CD4-positive, alpha-beta T cell treated with Interleukin-6 for 4 hours (primary cell): ENCODE results near the gene HAPLN3.

ENCODE experiments used
- DNase-seq: peaks from one replicate; pipeline ENCODE4 v3.0.0-alpha.2; 2020; ENCODE audit warnings: mixed read lengths

The HAPLN3 gene

GRCh38 chr15:88858934-88859333 lies 36.4 kb downstream of the HAPLN3 start:
- no peak for DNase-seq

- no peak for DNase-seq
These were observed 42.9 kb downstream of the HAPLN3 start for GRCh38 chr15:88852476-88852875.

GRCh38 chr15:88849376-88850072 lies 45.8 kb downstream of the HAPLN3 start:
- no peak for DNase-seq

- no peak for DNase-seq
These were observed 47.1 kb downstream of the HAPLN3 start for GRCh38 chr15:88848203-88848602.

GRCh38 chr15:88847144-88847543 lies 48.2 kb downstream of the HAPLN3 start:
- no peak for DNase-seq

GRCh38 chr15:88845616-88846015 lies 49.7 kb downstream of the HAPLN3 start:
- DNase-seq, result no peak

DNA sequence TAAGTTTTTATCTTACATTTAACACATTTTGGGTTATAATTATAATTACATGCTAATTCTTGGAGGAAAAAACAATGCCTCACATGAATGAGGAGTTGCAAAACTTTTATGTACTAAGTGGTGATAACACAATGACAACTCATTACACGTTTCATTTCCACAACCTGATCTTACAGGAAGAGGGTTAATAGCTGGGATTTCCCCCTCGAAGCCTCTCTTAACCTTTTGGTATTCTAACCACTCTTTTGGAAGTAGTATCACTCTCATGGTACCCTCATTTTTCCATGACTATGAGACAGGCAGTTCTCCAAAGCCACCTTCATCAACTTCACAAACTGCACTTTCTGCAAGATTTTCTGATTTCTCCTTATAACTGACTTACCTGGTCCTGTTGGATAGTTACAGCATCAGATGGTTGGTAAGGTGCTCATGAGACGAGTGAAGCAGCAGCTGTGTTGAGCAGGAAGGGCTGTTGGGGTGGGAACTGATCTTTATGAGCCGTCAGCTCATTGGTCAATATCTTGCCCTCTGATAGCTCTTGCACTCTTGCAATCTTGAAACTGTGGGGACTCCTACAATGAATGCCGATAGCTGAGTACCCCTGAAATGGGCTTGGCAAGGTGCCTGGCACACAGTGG lies 50.5 kb downstream of the HAPLN3 start:
- DNase-seq, result no peak

DNA sequence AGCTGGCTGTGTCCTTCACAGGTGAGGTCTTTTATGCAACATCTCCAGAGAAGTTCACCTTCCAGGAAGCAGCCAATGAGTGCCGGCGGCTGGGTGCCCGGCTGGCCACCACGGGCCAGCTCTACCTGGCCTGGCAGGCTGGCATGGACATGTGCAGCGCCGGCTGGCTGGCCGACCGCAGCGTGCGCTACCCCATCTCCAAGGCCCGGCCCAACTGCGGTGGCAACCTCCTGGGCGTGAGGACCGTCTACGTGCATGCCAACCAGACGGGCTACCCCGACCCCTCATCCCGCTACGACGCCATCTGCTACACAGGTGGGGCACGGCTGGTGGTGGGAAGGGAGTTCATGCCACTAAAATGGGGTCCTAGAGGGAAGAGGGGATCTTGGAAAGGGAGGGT lies 52.0 kb downstream of the HAPLN3 start:
- DNase-seq, result no peak

- DNase-seq, result no peak
These were observed 53.2 kb downstream of the HAPLN3 start for GRCh38 chr15:88842156-88842555.

DNA sequence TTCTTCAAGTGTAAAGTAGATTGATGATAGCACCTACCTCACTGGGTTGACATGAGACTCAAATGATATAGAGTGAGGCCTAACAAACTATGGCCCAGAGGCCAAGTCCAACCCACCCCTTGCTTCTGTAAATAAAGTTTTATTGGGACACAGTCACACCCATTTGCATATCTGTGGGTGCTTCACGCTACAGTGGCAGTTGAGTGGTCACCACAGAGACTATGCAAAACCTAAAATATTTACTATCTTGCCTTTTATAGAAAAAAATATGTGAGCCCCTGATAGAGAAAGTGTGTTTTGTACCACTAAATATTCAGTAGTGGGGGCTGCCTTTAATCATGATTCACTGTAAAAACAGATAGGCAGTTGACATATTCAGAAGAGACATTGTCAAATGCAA lies 54.1 kb downstream of the HAPLN3 start:
- DNase-seq, result no peak

- DNase-seq, result no peak
These were observed 55.4 kb downstream of the HAPLN3 start for GRCh38 chr15:88839961-88840360.

- no peak for DNase-seq
These were observed 56.2 kb downstream of the HAPLN3 start for GRCh38 chr15:88839146-88839545.

DNA sequence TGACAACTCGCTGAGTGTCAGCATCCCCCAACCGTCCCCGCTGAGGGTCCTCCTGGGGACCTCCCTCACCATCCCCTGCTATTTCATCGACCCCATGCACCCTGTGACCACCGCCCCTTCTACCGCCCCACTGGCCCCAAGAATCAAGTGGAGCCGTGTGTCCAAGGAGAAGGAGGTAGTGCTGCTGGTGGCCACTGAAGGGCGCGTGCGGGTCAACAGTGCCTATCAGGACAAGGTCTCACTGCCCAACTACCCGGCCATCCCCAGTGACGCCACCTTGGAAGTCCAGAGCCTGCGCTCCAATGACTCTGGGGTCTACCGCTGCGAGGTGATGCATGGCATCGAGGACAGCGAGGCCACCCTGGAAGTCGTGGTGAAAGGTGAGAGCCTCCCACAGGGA lies 56.7 kb downstream of the HAPLN3 start:
- no peak for DNase-seq

GRCh38 chr15:88835646-88836045 lies 59.7 kb downstream of the HAPLN3 start:
- no peak for DNase-seq

DNA sequence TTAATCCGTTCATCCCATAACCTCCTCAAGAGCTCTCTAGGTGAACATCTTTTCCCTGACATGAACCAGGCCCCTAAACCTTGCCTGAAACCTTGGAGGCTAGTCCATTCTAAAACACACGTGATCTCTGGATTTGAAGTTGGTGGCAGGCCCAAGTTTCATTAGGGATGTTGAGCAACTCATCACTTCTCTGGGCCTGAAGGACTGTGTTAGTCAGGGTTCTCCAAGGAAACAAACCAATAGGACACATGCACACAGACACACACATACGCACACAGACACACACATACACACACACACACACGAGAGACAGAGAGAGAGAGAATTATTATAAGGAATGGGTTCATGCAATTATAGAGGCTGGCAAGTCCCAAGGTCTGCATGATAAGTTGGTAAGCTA lies 60.2 kb downstream of the HAPLN3 start:
- DNase-seq, result no peak

GRCh38 chr15:88834211-88834812 lies 61.0 kb downstream of the HAPLN3 start:
- peak; percentile 26 for DNase-seq

GRCh38 chr15:88833731-88834100 lies 61.6 kb downstream of the HAPLN3 start:
- DNase-seq, result no peak

DNA sequence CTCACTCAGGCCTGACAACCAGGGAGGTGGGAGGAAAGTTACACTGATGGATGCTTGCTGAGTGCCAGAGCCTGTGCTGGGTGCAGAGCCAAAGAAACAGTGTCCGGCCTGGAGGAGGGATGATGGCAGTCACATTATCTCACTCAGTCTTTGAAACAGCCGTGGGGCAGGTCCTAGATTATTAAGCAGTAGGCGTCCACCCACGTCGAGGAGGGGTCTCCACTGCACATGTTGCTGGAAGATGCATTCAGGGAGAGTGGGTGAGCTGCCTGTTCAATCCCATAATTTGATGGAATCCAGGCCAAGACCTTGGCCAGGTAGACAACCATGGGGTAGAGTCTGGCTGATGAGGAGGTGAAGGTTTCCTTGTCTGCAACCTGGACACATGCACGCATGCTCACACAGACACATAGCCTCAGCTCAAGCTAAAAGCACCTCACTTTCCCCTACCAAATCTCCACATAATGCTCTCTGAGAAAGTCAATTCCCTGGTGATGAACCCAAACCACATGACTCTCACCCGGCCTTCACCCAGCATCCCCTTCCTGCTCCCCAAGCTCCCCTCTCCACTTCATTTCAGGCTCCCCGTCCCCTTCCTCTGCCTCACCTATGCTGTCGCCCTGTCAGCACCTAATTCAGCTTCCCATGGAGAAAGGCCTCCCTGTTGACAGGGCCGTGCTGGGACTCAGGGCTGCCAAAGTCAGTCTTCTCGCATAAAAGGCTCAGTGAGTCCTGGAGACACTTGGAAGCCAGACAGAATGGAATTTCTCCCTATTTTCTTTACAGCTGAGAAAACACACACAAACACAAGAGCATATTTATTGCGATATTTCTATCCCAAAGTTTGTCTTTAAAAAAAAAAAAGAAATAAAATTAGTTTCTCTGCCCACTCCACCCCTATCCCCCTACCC lies 62.3 kb downstream of the HAPLN3 start:
- DNase-seq, result no peak

DNA sequence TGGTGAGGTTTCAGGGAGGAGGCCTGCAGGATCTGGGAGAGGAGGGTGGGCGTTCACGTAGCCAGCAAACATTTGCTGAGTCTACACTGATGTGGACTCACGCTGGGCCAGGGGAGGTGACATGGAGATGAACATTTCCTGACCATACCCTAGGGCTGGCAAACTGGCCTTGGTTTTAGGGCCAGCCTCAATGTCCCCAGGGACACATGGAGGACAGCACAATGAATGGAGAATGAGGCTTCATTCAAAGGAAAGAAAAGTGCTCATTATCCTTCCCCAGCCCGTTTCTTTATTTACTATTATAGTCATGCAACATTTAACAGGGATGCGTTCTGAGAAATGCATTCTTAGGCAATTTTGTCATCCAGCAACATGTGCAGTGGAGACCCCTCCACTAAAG lies 65.3 kb downstream of the HAPLN3 start:
- no peak for DNase-seq

- no peak for DNase-seq
These were observed 66.6 kb downstream of the HAPLN3 start for GRCh38 chr15:88828791-88829190.
